Neural progenitor cell (in vitro differentiated cells): ENCODE data around the gene ITPK1. TPM values are rescaled to one million over a fixed set of nuclear protein-coding genes. Genes with fewer than 3 reads are reported as not detected.

Experiments
- DNase-seq: peaks from one replicate; pipeline ENCODE4 v3.0.0-alpha.2; 2016; ENCODE audit warnings: low spot score
- H2AFZ ChIP-seq: fragments of 200-600 bp; sonication (generic); replicated peaks from 2 replicates; pipeline ENCODE4 v1.6.1; 2016; ENCODE audit warnings: antibody characterized with exemption
- H3F3A ChIP-seq: fragments of 200-600 bp; sonication (generic); 2 replicates; pipeline ENCODE4 v1.6.1; 2016; ENCODE audit warnings: antibody characterized with exemption, low read depth
- H3K27ac ChIP-seq: fragments of 200-600 bp; sonication (generic); 2 replicates; pipeline ENCODE4 v1.5.1; 2016; ENCODE audit warnings: mild to moderate bottlenecking
- H3K27me3 ChIP-seq: fragments of 200-600 bp; sonication (generic); 2 replicates; pipeline ENCODE4 v1.6.1; 2016; ENCODE audit warnings: mild to moderate bottlenecking, moderate library complexity
- H3K36me3 ChIP-seq: fragments of 200-600 bp; sonication (generic); 2 replicates; pipeline ENCODE4 v1.5.1; 2016
- H3K4me1 ChIP-seq: fragments of 200-600 bp; sonication (generic); 2 replicates; pipeline ENCODE4 v1.6.1; 2016; ENCODE audit warnings: mixed run types
- H3K4me2 ChIP-seq: fragments of 200-600 bp; sonication (generic); 2 replicates; pipeline ENCODE4 v1.6.1; 2016
- H3K4me3 ChIP-seq: fragments of 200-600 bp; sonication (generic); 2 replicates; pipeline ENCODE4 v1.5.1; 2016
- H3K79me2 ChIP-seq: fragments of 200-600 bp; sonication (generic); 2 replicates; pipeline ENCODE4 v1.6.1; 2016; ENCODE audit warnings: low read depth
- H3K9ac ChIP-seq: fragments of 200-600 bp; sonication (generic); 2 replicates; pipeline ENCODE4 v1.6.1; 2016
- H3K9me3 ChIP-seq: fragments of 200-600 bp; sonication (generic); 2 replicates; pipeline ENCODE4 v1.5.1; 2016; ENCODE audit warnings: low read depth
- H4K20me1 ChIP-seq: fragments of 200-600 bp; sonication (generic); 2 replicates; pipeline ENCODE4 v1.6.1; 2016; ENCODE audit warnings: low read depth
- H3K27ac Mint-ChIP-seq: 3 replicates; pipeline ENCODE4 v1.8.0; 2021; ENCODE audit warnings: mixed read lengths
- H3K27me3 Mint-ChIP-seq: 2 replicates; pipeline ENCODE4 v1.8.0; 2022; ENCODE audit warnings: low read depth, mild to moderate bottlenecking, inconsistent platforms, moderate library complexity, mixed read lengths; ENCODE audit not compliant: insufficient read depth
- H3K36me3 Mint-ChIP-seq: 3 replicates; pipeline ENCODE4 v1.8.0; 2021; ENCODE audit warnings: mixed read lengths
- H3K4me1 Mint-ChIP-seq: 3 replicates; pipeline ENCODE4 v1.8.0; 2021; ENCODE audit warnings: mixed read lengths
- H3K4me3 Mint-ChIP-seq: 3 replicates; pipeline ENCODE4 v1.8.0; 2021; ENCODE audit warnings: mild to moderate bottlenecking, moderate library complexity, mixed read lengths
- H3K9me3 Mint-ChIP-seq: 3 replicates; pipeline ENCODE4 v1.8.0; 2020; ENCODE audit warnings: mixed read lengths
- EZH2 ChIP-seq: fragments of 200-600 bp; sonication (generic); IDR thresholded peaks from 2 replicates; pipeline ENCODE4 v1.6.1; 2017; ENCODE audit warnings: antibody characterized with exemption, mild to moderate bottlenecking, moderate library complexity
- EZH2phosphoT487 ChIP-seq: fragments of 200-600 bp; sonication (generic); IDR thresholded peaks from 2 replicates; pipeline ENCODE4 v1.6.1; 2017; ENCODE audit warnings: antibody characterized with exemption
- total RNA-seq: library from RNA; depleted of rRNA; stranded (reverse); fragments of >200 nt; gene quantifications from 2 replicates; pipeline ENCODE4 v1.2.3, GENCODE V29; 2015; ENCODE audit warnings: low replicate concordance
- TF ChIP-seq, protein P1 (sequence below): fragments of 200-600 bp; sonication (generic); IDR thresholded peaks from 2 replicates; pipeline ENCODE4 v1.5.1; 2017; ENCODE audit warnings: antibody characterized with exemption, mild to moderate bottlenecking

Gene ITPK1
- total RNA-seq, 1 donor from 2014 or later, result 25.8 TPM

DNA sequence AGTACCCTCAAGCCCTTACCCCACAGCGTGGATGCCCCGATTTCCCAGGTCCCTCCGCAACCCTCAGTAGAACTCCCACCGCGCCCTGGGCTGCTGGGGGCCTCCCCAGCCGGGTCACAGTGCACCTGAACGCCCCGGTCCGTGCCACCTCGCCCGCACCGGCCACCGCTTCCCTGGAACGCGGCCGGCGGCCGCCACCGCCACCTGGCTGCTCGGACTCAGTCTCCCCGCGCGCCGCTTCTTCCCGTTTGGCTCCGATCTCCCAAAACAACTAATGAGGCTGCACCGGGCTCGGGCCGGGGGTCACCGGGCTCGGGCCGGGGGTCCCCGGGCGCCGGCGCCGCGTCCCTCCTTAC lies 1.0 kb downstream of the ITPK1 start:
- no peak overlapping the region for H3K27ac ChIP-seq
- Mint-ChIP-seq H3K4me3 (peak overlapping the region; percentile 85), H3K27ac (no peak overlapping the region), H3K9me3 (no peaks in the 10 kb centered on the region), H3K4me1 (peaks cover 33% of the 10 kb centered on the region), H3K27me3 (peaks cover 3% of the 10 kb centered on the region), H3K36me3 (no peaks in the 10 kb centered on the region)
- no peaks in the 10 kb centered on the region for H3K9me3 ChIP-seq
- TF ChIP-seq, protein P1, sequence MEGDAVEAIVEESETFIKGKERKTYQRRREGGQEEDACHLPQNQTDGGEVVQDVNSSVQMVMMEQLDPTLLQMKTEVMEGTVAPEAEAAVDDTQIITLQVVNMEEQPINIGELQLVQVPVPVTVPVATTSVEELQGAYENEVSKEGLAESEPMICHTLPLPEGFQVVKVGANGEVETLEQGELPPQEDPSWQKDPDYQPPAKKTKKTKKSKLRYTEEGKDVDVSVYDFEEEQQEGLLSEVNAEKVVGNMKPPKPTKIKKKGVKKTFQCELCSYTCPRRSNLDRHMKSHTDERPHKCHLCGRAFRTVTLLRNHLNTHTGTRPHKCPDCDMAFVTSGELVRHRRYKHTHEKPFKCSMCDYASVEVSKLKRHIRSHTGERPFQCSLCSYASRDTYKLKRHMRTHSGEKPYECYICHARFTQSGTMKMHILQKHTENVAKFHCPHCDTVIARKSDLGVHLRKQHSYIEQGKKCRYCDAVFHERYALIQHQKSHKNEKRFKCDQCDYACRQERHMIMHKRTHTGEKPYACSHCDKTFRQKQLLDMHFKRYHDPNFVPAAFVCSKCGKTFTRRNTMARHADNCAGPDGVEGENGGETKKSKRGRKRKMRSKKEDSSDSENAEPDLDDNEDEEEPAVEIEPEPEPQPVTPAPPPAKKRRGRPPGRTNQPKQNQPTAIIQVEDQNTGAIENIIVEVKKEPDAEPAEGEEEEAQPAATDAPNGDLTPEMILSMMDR, result no peak
- TF ChIP-seq EZH2, result peak; percentile 47
- H3K36me3 ChIP-seq, result no peaks in the 10 kb centered on the region
- H2AFZ ChIP-seq, result peak overlapping the region; percentile 99
- peak overlapping the region; percentile 100 for H3K4me3 ChIP-seq
- H4K20me1 ChIP-seq, result peaks cover 31% of the 10 kb centered on the region
- peak overlapping the region; percentile 99 for H3K4me2 ChIP-seq
- peak overlapping the region; percentile 61 for H3K9ac ChIP-seq
- H3K27me3 ChIP-seq, result peaks cover 17% of the 10 kb centered on the region
- peak; percentile 42 for DNase-seq
- peaks cover 28% of the 10 kb centered on the region for H3F3A ChIP-seq
- peaks cover 28% of the 10 kb centered on the region for H3K4me1 ChIP-seq
- H3K79me2 ChIP-seq, result peaks cover 44% of the 10 kb centered on the region

DNA sequence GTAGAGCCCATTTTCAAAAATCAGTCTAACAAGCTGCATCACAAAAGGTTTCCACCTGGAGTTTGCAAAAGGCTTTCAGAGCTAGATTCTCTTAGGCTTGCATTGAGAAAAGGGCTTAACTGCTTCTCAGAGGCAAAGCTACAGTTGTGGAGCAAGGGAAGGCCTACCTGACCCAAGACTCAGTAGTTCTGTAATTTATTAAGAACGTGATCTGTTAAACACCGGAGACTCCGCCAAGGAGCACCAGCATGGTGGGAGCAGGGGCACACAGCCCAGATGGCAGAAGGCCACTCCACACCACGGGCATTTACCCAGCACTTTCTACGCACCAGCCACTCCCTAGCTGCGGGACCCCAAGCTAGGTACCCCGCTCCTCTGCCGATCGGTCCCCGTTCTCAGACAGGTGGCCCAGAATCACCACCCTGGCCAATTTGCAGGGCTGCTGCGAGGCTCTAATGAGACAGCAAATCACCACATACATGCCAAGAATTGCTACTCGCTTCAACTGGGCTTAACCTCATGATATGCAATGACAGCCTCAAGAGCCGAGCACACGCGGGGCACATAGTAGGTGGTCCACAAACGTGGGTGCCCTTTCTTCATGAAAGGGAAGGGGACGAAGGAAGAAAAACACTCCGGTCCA lies 1.5 kb downstream of the ITPK1 start:
- peaks cover 38% of the 10 kb centered on the region for H3K4me1 Mint-ChIP-seq
- no peak overlapping the region for H3K27ac Mint-ChIP-seq

DNA sequence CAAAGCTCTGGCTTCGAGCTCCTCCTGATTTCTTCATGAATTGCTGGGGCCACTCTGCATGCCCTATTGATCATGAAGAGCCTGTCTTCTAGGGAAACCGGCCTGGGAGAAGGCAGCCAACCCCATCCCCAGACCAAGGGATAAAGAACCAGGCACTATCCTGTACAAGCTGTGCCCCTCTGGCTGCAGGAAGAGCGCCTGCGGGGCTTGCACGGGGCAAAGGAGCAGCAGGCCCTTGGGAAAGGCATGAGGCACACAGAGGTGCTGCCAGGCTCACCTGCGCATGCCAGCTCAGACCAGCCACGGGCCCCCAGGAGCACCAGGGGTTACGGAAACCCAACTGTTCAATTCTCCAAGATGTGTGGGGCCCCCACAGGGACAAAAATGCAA lies 2.1 kb downstream of the ITPK1 start:
- H2AFZ ChIP-seq, result no peak overlapping the region
- peaks cover 54% of the 10 kb centered on the region for H3K79me2 ChIP-seq
- H3F3A ChIP-seq, result peaks cover 28% of the 10 kb centered on the region
- H3K9me3 Mint-ChIP-seq, result no peaks in the 10 kb centered on the region
- peaks cover 31% of the 10 kb centered on the region for H3K4me1 ChIP-seq
- DNase-seq, result peak; percentile 39
- no peak overlapping the region for H3K27ac Mint-ChIP-seq
- no peaks in the 10 kb centered on the region for H3K36me3 ChIP-seq
- H3K9me3 ChIP-seq, result no peaks in the 10 kb centered on the region
- peaks cover 17% of the 10 kb centered on the region for H3K27me3 ChIP-seq
- peaks cover 3% of the 10 kb centered on the region for H3K27me3 Mint-ChIP-seq
- peaks cover 40% of the 10 kb centered on the region for H3K4me1 Mint-ChIP-seq
- TF ChIP-seq, protein P1, result no peak
- no peak for TF ChIP-seq EZH2phosphoT487
- no peak for TF ChIP-seq EZH2
- H3K9ac ChIP-seq, result no peak overlapping the region
- no peaks in the 10 kb centered on the region for H3K36me3 Mint-ChIP-seq
- peaks cover 36% of the 10 kb centered on the region for H4K20me1 ChIP-seq
- H3K4me2 ChIP-seq, result peak overlapping the region; percentile 99
- H3K27ac ChIP-seq, result no peak overlapping the region
- peak overlapping the region; percentile 100 for H3K4me3 ChIP-seq
- H3K4me3 Mint-ChIP-seq, result peak overlapping the region; percentile 85

More for the DNA sequence above, 1.5 kb downstream of the ITPK1 start:
- H4K20me1 ChIP-seq, result peaks cover 36% of the 10 kb centered on the region
- peak overlapping the region; percentile 99 for H3K4me2 ChIP-seq
- TF ChIP-seq EZH2, result no peak
- TF ChIP-seq, protein P1, result no peak
- TF ChIP-seq EZH2phosphoT487, result no peak
- DNase-seq, result peak; percentile 26
- H3K9ac ChIP-seq, result no peak overlapping the region
- H3K79me2 ChIP-seq, result peaks cover 49% of the 10 kb centered on the region
- Mint-ChIP-seq H3K27me3 (peaks cover 3% of the 10 kb centered on the region), H3K36me3 (no peaks in the 10 kb centered on the region), H3K9me3 (no peaks in the 10 kb centered on the region), H3K4me3 (peak overlapping the region; percentile 85)
- H3K4me3 ChIP-seq, result peak overlapping the region; percentile 100
- H3K27me3 ChIP-seq, result peaks cover 17% of the 10 kb centered on the region
- H3K4me1 ChIP-seq, result peaks cover 31% of the 10 kb centered on the region
- H3K27ac ChIP-seq, result no peak overlapping the region
- H3K9me3 ChIP-seq, result no peaks in the 10 kb centered on the region
- peak overlapping the region; percentile 99 for H2AFZ ChIP-seq
- H3F3A ChIP-seq, result peaks cover 28% of the 10 kb centered on the region
- no peaks in the 10 kb centered on the region for H3K36me3 ChIP-seq
